ENCODE data around the gene ZNF112.

DNA sequence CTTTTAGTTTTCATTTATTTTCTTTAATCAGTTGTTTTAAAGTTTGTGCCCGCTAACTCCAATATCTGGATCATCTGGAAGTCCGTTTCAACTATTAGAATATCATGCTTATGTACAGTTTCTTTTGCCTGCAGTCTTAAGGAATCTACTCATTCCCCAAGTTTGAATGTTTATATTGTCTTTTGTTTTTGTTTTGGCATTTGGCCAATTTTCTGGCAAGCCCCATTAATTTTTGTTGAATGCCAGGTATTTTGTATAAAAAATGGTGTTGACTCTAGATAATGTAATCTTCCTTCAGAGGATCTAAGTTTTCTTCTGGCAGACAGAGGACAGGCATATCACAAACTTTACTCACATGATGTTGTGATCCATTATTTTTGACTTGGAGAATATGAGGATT lies 40.6 kb downstream of the ZNF112 start:
- TF ChIP-seq, protein P1, sequence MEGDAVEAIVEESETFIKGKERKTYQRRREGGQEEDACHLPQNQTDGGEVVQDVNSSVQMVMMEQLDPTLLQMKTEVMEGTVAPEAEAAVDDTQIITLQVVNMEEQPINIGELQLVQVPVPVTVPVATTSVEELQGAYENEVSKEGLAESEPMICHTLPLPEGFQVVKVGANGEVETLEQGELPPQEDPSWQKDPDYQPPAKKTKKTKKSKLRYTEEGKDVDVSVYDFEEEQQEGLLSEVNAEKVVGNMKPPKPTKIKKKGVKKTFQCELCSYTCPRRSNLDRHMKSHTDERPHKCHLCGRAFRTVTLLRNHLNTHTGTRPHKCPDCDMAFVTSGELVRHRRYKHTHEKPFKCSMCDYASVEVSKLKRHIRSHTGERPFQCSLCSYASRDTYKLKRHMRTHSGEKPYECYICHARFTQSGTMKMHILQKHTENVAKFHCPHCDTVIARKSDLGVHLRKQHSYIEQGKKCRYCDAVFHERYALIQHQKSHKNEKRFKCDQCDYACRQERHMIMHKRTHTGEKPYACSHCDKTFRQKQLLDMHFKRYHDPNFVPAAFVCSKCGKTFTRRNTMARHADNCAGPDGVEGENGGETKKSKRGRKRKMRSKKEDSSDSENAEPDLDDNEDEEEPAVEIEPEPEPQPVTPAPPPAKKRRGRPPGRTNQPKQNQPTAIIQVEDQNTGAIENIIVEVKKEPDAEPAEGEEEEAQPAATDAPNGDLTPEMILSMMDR (IDR thresholded peaks at IDR 0.05): no peak
- TF ChIP-seq POLR2AphosphoS5 (IDR thresholded peaks at IDR 0.05): no peak
- no peak for TF ChIP-seq POLR2A (IDR thresholded peaks at IDR 0.05)
- TF ChIP-seq EP300 (IDR thresholded peaks at IDR 0.05): no peak

Data from gastroesophageal sphincter (tissue), 3 donors.